HG03196 (cell line): ENCODE data around the gene CDH4.

Source experiments
- ATAC-seq: cut with Tn5 transposase; IDR thresholded peaks from one replicate; pipeline ENCODE4 v1.9.1; 2021; ENCODE audit not compliant: unreplicated experiment

The CDH4 gene

DNA sequence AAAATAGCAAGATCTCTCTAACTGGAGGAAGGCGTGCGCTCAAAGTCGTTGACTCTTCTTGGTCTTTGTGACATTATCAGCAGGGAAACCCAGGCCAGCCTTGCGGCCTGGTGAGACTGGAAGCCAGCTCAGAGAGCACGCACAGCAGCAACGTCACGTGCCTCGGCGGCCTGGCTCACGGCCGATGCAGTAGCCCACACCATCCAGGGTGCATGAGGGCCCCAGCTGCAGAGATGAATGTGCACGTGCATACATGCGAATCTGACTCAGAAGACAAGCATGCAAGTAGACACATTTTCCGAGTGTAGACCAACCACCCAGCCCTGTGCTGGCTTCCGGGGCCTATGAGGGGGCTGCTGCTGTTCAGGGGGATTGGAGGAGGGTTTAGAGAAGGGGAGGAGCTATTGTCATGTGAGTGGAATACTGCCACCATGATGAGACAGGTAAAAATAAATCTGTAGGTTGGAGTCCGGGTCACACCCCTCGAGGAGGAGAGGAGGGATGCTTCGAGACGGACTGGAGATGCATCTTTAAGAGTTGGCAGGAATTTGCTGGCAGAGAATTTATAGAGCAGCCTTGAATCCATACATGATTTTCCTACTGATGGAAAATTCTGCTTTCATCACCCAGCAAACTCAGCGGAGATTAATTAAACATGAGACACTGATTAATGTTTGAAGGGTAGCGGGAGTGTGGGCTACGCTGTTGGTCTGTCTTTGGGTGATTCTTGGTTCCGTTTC lies 388.2 kb downstream of the CDH4 start:
- no peak for ATAC-seq

DNA sequence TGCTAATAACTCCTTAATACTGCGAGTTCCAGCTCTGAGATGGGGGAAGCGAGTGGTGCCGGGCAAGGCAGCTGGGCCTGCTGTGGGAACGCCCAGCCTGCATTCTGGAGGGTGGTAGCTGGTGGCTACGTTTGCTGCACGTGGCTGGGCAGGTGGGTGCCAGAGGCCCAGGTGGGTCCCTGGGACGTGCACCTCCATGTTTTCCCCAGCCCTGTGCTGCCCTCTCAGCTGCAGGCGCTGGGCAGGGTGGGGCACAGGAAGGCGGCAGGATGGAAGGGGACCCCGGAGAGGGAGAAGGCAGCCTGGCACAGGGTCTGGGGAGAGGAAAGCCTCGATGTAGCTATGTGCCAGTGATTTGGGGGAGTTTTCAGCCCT lies 388.8 kb downstream of the CDH4 start:
- no peak for ATAC-seq

DNA sequence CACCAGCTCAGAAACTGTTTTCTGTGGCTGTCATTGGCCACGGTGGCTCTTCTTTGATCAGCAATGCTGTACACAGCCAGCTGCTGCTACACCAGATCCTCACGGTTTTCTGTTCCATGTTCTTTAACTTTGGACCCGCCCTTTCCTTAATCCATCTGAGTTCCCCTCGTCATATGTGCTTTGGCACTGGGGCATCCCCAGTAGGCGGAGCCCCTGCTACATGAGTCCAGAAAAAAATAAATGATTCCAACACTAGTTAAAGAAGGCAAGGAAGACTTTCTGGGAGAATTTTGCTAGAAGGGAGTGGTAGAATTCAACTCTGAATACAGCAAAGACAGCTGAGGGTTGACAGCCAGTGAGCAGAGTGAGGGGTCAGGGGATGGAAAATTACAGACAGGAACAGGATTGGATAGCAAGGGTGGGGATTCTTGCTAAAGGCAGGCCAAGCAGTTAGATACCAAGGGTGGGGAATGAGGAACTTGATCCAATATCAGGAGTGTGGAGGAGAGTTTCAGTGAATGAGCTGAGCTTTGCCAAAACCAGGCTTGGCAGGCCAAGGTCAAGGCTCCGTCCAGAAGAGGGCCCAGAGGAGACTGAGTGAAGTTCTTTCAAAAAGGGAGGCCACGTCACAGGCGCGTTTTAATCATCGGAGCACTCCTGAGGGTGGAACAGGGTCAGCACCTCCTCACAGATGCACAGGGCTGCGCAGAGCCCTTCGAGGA lies 391.8 kb downstream of the CDH4 start:
- no peak for ATAC-seq

DNA sequence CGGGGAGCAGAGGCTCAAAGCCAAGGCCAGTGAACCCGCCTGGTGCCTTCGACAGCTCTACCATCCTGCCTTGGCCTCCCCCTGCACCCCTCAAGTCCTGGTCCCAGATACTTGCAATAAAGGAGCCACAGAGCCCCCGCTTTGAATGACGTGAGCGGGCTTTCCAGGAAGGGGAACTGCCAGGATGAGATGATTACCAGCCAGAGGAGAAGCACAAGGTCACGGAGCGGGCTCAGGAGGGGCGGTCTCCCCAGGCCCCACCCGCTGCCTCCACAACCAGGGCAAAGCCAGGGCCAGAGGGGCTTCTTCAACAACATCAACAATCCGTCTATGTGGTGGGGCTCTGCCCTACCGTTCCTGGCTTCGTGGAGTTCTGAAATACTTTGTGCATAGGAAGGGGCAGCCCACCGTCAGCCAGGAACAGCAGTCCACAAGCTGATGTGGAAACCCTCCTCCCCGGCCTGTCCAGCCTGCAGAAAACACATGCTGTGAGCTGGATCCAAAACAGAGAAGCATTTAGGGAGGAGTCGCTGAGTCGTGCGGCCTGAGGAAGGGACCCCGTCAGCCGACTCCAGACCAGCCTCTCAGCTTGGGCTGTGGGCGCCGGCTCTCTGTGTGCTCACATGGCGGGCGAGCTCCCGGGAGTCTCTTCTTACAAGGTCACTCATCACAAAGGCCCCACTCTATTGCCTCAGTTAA lies 392.5 kb downstream of the CDH4 start:
- no peak for ATAC-seq

DNA sequence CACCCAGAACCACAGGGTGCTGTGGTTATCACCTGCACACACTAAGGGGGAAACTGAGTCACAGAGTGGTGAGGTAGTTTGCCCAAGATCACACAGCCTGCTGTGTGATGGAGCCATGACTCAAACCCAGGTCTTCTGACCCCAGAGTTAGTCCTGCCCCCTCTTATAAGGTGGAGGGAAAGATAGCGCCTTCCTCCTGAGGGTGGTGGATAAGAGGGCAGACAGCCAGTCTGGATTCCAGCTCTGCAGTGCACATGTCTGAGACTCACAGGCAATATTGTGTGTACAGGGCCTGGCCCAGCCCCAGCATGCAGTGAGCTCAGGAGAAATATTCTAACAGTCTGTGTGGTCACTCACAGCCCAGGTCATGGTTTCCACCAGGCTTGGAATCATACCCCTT lies 393.7 kb downstream of the CDH4 start:
- ATAC-seq = no peak

DNA sequence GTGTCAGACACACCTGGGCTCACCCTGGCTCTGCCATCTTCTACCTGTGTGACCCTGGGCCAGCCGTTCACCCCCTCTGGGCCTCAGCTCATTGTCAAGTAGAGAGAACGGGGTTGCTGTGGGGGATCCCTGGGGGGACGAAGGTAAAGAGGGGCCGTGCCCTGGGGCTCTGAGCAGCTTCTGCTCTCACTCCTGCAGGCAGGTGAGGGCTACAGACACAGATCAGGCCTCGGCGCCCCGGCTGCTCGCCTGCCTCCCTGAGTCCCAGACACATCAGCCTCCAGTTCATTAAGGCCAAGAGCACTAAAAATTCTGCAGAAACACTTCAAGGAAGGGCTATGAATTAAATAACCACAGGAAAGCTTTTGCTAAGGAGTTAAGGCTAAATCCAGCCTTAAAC lies 394.4 kb downstream of the CDH4 start:
- no peak for ATAC-seq

DNA sequence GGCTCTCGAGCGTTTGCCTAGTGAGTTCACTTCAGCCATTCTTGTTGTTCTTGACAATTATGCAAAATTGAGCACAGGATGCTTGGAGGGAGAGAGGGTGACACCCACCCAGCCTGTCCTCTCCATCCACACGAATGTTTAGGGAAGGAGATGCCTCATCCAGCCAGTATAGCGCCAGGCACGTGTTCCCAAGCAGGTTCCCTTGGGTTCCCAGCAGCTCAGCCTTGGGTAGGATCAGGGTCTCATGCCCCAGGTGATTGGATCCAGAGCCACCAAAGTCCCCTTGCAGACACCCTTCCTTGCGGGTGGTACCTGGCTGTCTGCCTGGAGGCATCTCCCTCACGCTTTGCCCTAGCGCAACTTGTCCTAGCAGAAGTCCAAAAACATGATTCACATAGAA lies 394.9 kb downstream of the CDH4 start:
- ATAC-seq = no peak

DNA sequence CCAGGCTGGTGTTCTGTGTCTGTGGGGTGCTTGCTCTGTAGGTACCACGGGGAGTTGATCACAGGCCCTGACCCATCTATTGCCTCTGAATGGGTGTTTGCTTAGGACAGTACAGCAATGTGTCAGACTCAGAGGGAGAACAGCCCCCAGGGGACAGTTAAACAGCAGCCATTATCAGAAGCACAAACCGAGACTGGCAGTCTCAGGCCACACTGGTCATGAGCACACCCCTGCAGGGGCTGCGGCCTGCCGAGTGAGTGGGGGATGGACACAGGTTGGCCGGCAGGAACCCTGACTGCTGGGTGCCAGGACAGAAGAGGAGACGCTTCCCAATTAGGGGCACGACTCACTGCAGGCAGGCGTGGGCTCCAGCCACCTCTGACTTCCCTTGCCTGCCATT lies 395.6 kb downstream of the CDH4 start:
- ATAC-seq = no peak

DNA sequence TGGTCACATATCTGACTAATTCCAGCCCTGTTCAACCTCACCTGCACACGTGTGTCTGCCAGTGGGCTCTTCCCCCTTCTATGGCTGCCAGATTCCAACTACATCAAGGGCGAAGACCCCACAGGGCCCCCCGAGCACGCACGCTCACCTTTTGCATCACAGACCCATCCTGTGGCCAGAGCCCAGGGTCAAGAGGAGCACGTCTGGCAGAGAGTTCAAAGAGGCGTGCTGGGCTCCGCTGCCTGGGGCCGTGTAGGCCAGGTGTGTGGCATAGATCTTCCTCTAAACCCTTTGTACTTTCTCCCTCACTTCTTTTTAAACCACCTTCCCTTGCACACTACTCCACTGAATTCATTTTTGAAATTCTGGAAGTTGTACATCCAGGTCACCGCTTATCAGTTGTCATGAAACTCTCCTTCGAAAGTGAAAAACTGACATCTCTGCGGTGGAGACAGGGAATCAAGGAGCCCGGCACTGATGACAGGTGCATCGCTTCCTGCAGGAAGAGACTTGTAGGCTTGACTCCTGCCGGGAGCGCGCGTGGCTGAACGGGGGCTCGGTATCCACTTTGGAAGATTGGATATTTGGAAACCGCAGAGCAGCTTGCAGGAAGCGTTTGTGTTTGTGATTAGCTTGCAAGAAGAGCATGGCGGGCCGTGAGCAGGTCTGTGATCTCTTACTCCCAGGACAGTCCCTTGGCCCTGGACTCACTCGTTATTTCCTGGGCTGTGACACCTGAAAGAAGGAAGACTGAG lies 397.2 kb downstream of the CDH4 start:
- ATAC-seq = no peak

DNA sequence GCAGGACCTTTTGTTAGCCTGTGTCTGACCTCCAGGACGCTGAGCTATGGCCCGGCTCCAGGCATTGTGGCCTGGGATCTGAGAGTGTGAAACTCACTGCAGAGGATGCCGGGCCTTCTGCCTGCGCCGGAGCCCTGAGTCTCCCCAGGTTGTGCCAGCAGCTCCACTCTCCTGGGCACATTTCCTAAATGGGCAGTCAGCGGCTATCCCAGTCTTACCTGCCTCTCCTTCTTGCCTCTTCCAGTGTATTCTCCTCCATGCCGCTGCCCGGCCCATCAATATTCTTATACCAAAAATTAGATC lies 397.8 kb downstream of the CDH4 start:
- ATAC-seq = no peak

DNA sequence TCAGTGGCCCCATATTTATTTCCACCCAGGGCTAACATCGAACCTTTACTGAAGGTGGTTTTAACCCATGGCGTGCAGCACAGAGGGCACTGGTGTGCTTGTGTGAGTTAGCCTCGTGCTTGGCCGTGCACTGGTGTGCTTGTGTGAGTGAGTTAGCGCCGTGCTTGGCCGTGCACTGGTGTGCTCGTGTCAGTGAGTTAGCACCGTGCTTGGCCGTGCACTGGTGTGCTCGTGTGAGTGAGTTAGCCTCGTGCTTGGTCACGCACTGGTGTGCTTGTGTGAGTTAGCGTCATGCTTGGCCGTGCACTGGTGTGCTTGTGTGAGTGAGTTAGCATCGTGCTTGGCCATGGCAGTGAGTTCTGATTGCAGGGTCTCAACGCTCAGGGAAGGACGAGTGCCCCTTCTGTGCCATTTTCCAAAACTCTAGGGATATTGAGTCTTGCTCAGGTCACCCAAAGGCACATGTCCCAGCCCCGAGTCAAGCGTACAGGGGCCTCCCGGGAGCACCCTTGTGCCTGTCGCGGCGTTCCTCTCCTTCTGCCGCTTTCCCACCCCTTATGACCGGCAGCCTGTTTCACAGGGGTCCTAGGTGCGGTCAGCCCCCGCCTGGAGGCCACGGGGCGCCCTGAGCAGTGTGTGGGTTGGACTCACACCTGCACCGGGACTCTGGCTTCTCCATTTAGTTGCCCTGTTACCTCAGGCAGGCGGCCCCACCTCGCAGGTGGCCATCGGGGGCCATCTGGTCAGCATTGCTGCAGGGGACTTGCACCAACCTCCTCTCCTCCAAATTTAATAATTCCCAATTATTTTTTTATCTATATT lies 399.1 kb downstream of the CDH4 start:
- no peak for ATAC-seq

DNA sequence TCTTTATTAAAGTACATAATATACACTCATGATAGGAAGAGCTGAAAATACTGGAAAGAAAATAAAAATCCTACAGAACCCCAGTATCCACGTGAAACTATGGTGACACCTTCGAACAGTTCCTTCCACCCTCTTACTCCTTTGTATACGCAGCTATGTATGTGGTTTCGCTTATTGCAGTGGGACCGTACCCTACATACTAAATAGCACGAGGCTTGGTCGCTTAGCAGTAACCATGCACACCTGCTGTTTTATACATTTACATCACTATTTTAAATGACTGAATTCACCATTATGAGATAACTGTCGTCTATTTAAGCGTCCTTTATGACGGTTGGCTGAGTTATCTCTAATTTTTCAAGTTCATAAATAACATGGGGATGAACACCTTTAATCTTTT lies 400.1 kb downstream of the CDH4 start:
- no peak for ATAC-seq

DNA sequence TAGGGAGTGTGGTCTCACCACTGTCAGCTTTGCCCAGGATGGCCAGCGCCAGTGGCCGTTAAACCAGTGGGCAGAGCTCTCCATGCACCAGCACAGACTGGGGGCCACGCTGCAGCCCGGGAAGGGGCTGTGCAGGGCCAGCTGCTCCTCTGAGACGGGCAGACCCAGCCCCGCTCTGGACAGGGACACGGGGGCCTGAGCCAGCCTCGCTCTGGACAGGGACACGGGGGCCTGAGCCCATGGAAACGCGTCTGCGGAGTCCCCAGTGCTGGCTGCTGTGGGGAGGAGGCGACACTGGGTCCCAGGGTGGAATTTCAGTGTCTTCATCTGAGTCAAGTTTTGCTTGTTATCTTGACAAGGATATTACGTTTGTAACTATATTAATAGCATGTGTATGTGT lies 402.7 kb downstream of the CDH4 start:
- no peak for ATAC-seq

DNA sequence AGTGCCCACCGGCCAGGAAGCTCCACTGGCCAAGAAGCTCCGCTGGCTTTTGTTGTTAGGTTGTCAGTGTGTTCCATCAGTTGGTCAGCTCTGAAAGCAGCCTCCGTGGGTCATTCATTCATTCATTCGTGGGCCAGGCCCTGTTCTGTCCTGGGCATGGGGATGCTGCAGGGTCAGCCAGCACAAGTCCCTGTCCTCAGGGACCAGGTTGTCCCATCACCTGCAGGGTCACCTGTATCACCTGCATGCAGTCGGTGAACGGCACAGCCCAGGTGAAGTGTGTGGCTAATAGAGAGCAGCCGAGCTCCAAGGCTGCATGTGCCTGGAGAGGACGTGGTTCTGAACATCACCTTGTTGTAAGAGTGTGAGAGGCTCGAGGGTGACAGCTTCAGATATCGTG lies 403.5 kb downstream of the CDH4 start:
- no peak for ATAC-seq

DNA sequence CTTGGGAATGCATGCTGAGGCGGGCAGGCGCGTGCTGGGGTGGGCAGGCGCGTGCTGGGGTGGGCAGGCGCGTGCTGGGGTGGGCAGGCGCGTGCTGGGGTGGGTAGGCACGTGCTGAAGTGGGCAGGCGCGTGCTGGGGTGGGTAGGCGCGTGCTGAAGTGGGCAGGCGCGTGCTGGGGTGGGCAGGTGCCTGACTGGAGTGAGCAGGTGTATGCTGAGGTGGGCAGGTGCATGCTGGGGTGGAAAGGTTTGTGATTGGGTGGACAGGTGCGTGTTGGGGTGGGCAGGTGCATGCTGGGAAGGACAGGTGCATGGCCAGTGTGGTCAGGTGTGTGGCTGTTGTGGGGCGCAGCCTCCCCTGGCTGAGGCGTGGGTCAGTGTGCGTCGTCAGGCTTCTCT lies 404.1 kb downstream of the CDH4 start:
- no peak for ATAC-seq

DNA sequence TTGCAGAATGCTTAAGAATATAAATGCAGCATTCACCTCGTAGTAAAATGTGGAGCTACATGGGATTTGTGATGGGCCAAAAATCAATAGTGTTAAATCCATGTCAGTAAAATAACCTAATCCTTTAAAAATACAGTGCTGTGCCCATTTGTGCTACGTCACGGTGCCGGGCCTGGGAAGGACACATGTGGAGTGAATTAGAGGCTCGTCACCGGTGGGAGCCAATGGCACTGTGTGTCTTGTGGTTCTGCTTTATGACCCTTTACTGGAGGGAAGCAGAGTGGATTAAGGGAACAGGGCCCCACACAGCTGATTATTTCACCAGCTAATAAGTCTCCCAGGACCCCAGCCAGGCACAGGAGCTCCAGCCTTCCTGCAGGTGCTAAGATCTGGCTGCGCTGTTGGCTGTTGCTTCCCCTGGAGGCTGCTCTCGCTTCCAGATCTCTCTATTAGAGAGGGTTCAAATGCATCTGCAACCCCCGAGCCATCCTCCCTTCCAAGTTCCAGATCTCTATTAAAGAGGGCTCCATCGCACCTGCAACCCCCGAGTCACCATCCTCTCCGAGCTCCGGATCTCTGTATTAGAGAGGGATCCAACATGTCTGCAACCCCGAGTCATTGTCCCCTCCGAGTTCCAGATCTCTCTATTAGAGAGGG lies 405.8 kb downstream of the CDH4 start:
- no peak for ATAC-seq

DNA sequence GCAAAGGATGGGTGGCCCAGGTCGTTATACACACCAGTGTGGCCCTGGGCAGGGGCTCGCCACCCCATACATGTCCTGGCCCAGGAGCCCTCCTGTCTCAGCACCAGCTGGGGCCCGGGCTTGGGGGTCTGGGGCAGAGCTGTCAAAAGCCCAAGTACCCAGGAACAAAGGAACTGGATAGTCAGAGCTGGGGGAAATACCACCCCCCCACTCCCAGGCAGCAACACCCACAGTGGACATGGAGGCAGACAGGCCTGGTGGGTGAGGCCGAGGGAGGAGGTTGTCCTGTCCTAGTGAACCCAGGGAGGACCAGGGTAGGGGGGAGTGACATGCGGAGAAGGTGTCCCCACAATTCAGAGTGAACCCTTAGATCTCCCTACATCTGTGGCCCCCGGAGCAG lies 406.5 kb downstream of the CDH4 start:
- no peak for ATAC-seq

DNA sequence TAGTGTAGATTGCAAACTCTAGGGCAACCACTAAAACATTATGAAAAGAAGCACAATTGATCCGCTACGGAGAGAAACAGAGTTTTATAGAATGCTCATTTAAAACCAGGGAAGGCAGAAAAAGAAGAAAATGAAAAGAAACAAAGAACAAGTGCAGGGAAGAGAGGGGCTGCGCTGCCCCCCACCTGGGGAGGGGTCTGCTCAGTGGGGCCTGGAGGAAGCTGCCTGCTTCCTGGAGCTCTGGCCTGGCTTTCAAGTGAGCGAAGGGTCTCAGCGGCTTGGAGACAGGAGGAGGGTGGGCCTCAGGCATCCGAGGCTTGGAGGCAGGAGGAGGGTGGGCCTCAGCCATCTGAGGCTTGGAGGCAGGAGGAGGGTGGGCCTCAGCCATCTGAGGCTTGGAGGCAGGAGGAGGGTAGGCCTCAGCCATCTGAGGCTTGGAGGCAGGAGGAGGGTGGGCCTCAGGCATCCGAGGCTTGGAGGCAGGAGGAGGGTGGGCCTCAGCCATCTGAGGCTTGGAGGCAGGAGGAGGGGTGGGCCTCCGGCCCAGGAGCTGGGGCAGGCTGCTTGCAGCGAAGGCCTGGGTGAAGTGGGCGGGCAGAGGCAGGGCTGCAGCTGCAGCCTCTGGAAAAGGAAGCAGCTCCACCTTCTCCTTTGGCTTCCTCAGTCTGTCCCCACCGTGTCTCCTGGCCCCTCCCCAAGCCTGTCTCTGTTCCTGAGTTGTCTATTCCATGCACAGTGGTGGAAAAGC lies 407.4 kb downstream of the CDH4 start:
- ATAC-seq = no peak

DNA sequence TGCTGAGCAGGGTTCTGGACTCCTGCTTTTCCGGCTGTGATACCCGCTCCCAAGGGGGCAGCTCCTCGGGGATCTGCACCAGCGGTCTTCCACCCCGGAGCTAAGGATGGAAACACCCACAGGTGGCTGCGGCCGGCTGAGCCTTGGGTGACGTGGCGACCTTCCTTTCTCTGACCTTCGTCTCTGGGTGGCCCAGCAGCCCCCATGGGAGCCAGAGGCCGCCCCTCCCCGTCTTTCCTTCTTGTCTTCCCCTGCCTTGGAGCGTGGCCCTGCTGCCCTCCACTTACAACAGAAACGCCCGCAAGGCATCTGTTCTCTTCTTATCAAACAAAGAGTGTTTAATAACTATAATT lies 407.9 kb downstream of the CDH4 start:
- no peak for ATAC-seq

DNA sequence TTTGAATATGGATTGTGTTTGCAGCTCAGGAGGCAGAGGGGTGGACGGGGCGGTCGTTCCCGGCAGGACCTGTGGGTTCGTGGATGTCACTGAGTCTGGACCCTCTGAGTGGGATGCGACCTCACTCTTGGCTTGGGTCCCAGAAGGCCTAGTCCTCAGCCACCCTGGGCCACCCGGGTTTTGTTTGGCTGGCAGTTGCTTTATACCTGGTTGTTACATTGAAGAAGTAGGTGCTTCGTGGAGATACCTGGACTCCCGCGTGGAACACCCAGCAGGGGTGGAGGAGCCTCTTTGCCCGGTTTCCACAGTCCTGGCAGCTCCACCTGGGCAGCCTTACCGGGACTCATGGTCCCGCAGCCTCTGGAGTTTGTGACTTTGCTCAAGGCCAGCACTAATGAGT lies 408.5 kb downstream of the CDH4 start:
- ATAC-seq = no peak
